Measurements from ENCODE around the gene FGD4.
A peak's percentile ranks its signal among the peaks of the same experiment; 100 is the strongest.

Gene FGD4

GRCh38 chr12:32407795-32408194, 8.4 kb downstream of the FGD4 start:
- DNase-seq, result no peak

GRCh38 chr12:32413412-32413811, 14.1 kb downstream of the FGD4 start:
- DNase-seq, result no peak

- DNase-seq, result no peak
Observed at GRCh38 chr12:32418221-32418620, 18.9 kb downstream of the FGD4 start.

DNA sequence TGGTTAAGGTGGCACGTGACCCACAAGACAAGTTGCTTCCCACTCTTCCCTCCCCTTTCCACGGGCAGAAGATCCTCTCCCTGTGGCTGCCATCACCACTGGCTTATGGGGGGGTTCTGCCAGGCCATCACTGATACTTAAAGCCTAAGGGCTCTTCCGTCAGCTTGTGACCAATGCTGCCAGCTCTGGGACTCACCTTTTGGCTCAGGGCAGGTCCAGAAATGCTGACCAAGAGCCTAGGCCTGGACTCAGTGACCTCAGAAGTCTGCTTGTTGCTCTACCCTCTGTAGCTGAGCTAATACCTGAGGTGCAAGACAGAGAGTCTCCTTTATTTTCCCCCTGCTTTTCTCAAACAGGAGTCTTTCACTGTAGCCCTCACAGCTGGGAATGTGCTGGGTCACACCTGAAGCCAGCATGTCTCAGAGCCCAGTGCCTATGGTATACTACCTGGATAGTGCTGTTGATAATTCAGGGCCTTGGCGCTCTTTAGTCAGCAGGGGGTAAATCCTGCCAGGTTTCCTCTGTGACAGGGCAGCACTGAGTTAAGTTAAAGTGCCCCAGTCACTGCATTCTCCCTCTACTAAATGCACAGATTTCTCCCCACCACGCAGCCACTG, 19.7 kb downstream of the FGD4 start:
- DNase-seq, result no peak

- DNase-seq, result no peak
Observed at GRCh38 chr12:32419520-32419960, 20.2 kb downstream of the FGD4 start.

DNA sequence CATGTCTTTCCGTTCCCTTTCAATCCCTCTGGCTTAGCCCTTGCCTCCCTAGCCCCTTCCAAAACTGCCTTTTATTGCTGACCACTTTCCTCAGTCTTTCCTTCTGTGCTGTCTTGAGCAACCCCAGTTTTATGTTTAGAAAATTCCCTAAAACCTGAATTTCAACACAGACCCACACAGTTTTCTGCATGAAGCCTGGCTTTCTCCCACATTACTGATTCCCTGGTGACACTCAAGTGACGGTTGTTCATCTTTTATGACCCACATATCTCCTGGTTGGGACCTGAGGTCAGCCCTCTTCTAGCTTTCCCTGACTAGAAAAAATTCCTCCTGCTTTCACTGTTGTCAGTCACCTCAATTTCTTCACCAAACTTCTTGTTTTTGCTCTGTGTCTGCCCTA, 21.0 kb downstream of the FGD4 start:
- no peak for DNase-seq

GRCh38 chr12:32423559-32423958, 24.2 kb downstream of the FGD4 start:
- DNase-seq, result no peak

DNA sequence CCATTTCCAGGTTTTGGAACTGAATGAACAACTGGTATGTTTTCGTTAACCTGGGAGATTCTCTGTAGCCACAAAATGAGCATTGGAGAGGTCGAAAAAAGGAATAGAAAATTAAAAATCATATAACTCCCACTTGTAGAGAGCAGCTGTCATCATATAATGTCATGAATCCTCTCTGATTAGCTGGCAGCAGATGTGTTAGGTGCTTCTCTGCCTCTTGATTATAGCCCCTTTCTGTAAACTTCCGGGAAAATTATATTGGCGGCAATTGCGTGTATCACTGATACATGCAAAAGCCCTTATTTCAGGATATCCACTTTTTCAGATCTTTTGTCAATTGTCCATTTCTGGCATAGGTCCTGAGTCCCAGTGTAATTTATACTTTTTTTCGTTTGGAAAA, 31.7 kb downstream of the FGD4 start:
- DNase-seq, result no peak

DNA sequence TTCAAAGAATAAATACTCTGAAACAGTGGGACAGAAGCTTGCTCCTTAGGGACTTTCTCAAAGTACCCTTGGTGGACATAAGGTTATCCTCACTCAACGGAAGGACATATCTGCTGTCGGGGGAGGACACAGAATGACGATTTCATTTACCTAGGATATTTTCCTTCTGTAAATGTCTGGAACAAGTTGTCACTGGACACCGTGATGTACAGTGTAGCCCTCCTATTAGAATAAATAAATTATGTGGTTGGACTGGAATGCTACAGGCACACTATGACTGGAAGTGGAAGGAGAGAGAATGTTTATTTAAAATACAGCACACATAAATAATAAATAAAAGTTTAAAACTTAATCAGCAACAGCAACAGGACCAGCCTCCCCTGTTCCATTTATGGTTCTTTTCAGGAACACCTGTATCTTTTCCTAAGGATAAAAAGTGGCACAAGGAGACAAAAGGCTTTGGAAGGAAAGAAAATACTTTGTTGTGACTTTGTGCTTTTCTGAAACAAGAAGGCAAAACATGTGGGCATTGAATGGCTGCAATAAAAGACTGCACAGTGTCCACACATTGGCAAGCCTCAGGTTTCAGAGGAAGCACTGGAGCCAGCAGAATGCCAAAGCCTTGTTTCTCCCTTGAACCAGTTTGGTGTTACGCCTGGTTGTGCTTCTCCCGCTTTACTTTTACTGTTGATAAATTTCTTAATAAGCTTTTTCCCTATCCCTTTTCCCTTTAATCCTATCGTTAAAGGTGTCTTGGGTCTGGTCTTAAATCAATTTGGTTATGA, 36.8 kb downstream of the FGD4 start:
- no peak for DNase-seq

DNA sequence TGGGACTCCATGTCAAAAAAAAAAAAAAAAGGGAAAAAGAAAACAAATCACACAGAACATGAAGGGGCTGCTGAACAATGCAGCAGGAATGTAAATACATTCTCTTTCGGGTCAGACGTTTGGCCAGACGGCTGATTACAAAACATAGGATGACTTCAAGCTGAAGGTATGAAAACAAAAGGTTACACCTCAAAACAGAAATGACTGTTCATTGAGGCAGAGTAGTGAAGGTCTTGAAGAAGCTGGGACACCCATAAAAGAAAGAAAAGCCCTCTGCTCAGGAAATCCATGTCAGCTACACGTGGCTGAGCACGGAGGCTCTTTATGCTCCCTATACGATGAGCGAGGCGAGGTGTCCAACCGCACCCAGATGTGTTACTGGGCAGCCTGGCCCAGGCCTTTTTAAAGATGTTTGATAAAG, 37.7 kb downstream of the FGD4 start:
- DNase-seq, result no peak

GRCh38 chr12:32440120-32440865, 40.9 kb downstream of the FGD4 start:
- DNase-seq, result no peak

DNA sequence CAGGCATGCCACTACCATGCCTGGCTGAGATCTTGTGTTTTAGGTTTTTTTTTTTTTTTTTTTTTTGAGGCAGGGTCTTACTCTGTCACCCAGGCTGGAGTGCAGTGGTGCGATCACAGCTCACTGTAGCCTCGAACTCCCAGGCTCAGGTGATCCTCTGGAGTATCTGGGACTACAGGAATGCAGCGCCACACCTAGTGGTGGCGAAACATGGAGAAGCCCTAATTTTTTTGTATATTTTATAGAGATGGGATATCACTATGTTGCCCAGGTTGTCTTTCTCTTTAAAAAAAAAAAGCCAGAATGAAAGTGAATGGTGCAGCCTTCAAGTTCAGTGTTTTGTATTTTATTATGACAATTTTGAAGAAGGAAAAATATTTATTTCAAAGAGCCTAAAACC, 44.1 kb downstream of the FGD4 start:
- DNase-seq, result no peak

- peak; percentile 43 for DNase-seq
Observed at GRCh38 chr12:32444895-32445294, 45.5 kb downstream of the FGD4 start.

DNA sequence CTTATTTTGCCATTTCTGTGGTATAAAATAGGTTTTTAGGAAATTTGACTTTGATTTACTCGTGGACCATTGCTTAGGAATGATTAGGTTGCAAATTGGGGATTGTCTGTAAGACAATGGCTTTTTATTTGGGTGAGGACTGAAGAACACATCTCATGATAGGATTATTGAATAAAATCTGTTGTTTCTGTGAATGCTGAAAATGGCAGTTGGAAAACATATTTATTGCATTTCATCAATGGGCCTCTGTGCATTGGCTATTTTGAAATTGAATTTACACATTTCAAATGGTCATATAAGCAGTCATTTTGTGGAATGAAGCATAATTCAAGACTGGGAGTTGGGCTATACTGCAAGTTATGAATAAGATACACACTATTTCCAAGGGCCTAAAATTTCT, 46.0 kb downstream of the FGD4 start:
- no peak for DNase-seq

DNA sequence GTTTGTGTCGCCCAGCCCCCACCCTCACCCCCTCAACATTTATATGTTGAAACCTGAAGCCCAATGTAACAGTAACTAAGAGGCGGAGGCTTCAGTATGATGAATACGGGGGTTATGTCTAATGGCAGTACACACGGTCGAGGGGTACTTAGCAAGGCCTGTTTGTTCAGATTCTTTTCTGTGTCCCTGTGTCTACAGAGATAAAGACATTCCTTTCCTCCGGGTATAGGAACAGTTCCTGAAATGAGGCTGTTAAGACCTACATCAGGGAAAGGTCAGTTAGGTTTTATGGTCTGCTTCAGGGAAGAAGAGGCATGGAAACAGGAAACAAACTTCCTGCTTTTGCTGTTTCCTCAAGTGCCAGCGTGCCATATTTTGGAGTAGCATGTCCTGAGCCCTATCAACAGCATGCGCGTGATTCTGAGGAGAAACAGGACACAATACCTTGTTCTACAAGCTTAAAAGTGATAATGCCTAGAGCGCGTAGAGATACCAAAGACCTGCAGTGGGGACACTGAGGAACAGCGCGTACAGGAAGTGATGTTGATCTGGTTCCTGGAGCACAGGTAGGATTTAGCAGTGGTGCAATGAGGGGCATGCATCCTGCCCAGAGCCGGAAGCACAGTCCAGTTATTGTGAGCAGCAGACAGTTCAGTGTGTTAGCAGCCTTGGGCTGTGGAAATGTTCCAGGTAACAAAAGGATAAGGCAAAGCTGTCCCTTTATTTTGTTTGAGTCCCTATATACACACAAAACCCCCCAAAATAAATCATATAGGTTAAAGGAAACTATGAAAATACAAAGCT, 47.2 kb downstream of the FGD4 start:
- DNase-seq, result no peak

GRCh38 chr12:32448586-32448985, 49.2 kb downstream of the FGD4 start:
- DNase-seq, result no peak

DNA sequence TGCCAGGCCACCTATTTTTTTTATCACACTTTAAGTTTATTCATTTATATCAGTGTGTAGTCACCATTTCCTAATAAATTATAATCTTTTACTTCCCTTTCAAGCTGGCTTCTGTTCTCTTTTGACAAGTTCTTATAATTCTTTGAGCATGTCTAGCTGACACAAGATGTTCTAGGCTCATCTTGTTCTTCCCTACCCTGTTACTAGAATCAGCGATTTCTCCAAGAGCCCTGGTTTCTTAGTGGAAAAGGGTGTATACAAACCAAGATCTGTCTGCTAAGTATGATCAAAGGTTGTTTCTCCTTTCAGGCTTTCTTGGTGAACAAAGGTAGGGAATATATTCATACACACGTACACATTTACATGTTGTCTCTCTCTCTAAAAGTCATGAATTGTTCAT, 51.0 kb downstream of the FGD4 start:
- no peak for DNase-seq

GRCh38 chr12:32450768-32451167, 51.4 kb downstream of the FGD4 start:
- DNase-seq, result no peak

DNA sequence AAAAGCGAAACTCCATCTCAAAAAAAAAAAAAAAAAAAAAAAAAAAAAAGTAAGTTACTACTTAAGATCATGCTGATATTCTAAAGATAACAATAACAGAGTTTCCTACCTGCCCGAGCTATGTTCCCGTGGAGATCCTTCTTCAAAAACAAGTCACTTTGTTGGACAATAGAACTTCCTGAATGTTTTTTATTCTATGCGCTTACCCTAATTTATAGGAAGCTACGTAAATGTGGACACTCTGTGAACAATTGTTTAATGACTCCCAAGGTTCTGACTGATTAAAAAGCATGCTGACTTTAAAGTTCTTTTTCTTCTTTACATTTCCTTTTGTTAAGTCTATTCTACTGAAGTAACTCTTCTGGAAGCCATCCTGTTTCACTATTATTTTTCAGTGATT, 52.5 kb downstream of the FGD4 start:
- DNase-seq, result no peak

- DNase-seq, result no peak
Observed at GRCh38 chr12:32454075-32454474, 54.7 kb downstream of the FGD4 start.

DNA sequence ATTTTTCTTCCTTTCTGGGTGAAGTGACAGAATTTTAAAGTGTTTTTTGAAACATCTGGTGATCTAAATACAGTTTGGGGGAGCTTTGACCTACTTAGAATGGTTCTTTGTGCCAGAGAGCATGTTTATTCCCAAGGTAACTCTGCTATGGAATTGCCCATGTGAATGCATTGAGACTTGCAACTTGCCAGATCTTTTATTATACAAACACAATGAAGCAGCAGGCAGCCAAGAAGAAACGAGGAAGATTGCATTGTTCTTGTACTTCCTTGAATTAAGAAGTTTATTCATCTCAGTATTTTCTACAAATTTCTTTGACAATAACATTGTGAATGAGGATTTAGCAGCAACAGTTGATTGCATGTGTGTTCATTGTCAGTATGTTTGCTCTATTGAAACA, 55.5 kb downstream of the FGD4 start:
- DNase-seq, result peak; percentile 50

DNA sequence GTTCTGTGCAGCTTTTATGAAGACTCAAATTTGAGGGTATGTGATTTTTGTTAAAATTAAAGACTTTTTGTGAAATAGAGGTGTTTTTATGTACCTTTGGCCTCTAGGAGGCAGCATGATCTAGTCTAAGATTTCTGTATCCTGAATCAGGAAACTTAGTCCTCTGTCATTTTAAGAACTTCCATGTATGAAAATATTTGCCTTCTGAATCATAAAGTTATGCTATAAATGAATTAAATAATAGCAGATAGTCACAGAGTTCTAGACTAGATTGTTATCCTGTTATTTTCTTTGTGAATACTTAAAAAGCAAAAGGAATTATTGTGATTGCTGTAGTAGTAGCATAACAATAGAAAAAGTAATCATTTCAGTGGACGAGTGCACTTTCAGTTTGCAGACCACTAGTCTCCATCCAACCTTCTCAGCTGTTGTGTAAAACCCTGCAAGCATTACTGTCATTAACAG, 56.3 kb downstream of the FGD4 start:
- DNase-seq, result peak; percentile 59
